ENCODE data around the gene M1AP. TPM values are rescaled to one million over a fixed set of nuclear protein-coding genes. Genes with fewer than 3 reads are reported as not detected.

The M1AP gene
- total RNA-seq, 4 donors from 2014 or later, result 0.56 to 1.8 (median 0.91) TPM

DNA sequence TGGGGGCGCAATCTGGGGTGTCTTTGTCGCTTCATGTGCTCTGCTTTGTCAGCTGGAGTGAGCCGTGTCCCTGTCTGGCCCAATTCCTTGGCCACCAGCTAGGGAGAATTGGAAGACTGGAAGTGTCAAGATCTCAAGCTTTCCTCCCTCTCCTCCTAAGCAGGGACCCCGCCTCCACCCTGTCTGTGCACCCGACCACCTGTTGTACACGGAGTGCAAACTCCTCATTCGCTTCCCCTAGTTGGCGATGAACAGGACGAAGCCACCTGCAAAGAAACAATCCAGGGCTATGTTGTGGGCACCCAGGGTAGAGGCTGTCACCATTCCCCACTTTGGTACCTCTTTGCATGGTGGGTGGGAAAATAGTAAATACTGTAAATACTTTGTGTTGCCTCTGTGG, 120.4 kb downstream of the M1AP start:
- ATAC-seq (ENCODE audit: low FRiP score), result no peak
- no peak for DNase-seq (ENCODE audit: low spot score)
- TF ChIP-seq CTCF (IDR thresholded peaks at IDR 0.05), result no peak

GRCh38 chr2:74526649-74527230, 121.4 kb downstream of the M1AP start:
- DNase-seq (ENCODE audit: low spot score) (no peak), ATAC-seq (ENCODE audit: low FRiP score) (no peak)
- TF ChIP-seq CTCF (IDR thresholded peaks at IDR 0.05), result no peak

GRCh38 chr2:74525717-74526648, 122.1 kb downstream of the M1AP start, which contains the start of gene DQX1:
DQX1 (minus strand) TSS chr2:74526231; CDS start chr2:74525729, 502 bp downstream.
- DNase-seq (ENCODE audit: low spot score), result no peak
- TF ChIP-seq CTCF (IDR thresholded peaks at IDR 0.05), result no peak
- no peak for ATAC-seq (ENCODE audit: low FRiP score)

- ATAC-seq (ENCODE audit: low FRiP score), result no peak
- no peak for DNase-seq (ENCODE audit: low spot score)
- TF ChIP-seq CTCF (IDR thresholded peaks at IDR 0.05), result no peak
Observed at GRCh38 chr2:74524955-74525716, 123.0 kb downstream of the M1AP start.

DNA sequence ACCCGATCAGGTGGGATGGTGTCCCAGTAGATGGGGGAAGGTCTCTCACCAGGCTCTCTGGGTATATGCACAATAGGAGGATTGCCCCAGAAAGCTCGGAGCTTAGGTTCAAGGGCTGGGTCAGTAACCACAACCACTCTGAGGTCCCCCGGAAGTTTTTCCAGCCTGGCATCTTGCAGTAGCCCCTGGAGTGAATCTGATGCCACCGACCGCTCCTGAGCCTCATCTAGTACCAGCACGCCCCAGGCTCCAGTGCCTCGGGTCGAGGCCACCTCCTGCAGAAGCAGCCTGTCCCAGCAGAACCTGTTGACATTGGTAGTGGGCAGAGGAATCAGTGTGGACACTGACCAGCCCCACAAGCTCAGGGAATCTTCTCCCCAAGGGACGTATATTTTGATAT, 124.1 kb downstream of the M1AP start:
- DNase-seq (ENCODE audit: low spot score), result no peak
- no peak for TF ChIP-seq CTCF (IDR thresholded peaks at IDR 0.05)
- no peak for ATAC-seq (ENCODE audit: low FRiP score)

DNA sequence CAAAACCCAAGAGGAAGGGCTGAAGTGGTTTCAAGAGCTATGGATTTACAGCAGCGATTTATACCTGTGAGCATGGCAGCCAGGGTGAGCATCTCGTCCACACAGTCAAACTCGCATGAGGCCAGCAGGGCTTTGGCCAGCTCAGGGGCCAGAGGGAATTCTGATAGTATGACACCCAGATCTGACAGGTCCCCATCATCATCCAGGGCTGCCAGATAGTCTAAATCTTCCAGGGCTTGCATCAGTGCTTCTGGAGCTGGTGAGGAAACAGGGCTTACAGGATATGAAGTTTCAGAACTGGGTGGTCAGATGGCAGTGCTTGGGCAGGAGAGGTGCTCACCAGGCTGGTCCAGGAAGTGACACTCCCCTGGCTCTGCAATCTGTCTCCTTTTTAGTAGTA, 125.6 kb downstream of the M1AP start:
- DNase-seq (ENCODE audit: low spot score), result no peak
- TF ChIP-seq CTCF (IDR thresholded peaks at IDR 0.05), result no peak
- no peak for ATAC-seq (ENCODE audit: low FRiP score)
